GM12874 (cell line): ENCODE results near the gene GNAI3.

Source experiments
- CTCF ChIP-seq: IDR thresholded peaks from 2 replicates; pipeline ENCODE4 v1.5.1; 2011; ENCODE audit warnings: low read depth, mild to moderate bottlenecking, control low read depth, low read length, moderate library complexity; ENCODE audit not compliant: insufficient read depth

GNAI3 gene

GRCh38 chr1:109610609-109611307, 62.3 kb downstream of the GNAI3 start:
- no peak for TF ChIP-seq CTCF

- TF ChIP-seq CTCF = no peak
Observed at GRCh38 chr1:109611308-109611990, 63.0 kb downstream of the GNAI3 start.

GRCh38 chr1:109613361-109614147, 65.1 kb downstream of the GNAI3 start:
- TF ChIP-seq CTCF = no peak

- TF ChIP-seq CTCF = no peak
Observed at GRCh38 chr1:109615879-109616278, 67.5 kb downstream of the GNAI3 start.

- no peak for TF ChIP-seq CTCF
Observed at GRCh38 chr1:109616391-109616790, 68.0 kb downstream of the GNAI3 start.

GRCh38 chr1:109617291-109617801, 68.9 kb downstream of the GNAI3 start:
- TF ChIP-seq CTCF = no peak
